BE2C (cell line): Measurements from ENCODE around the gene STK32C.

Experiments
- DNase-seq: peaks from one replicate; pipeline ENCODE4 v3.0.0-alpha.2; 2020
- H3K27me3 ChIP-seq: fragments of 250-450 bp; sonication (Bioruptor Pico); 2 replicates; pipeline ENCODE4 v1.5.1; 2020; ENCODE audit warnings: mild to moderate bottlenecking
- H3K36me3 ChIP-seq: fragments of 250-450 bp; sonication (Bioruptor Pico); 2 replicates; pipeline ENCODE4 v1.5.1; 2020; ENCODE audit warnings: mild to moderate bottlenecking
- H3K4me1 ChIP-seq: fragments of 250-450 bp; sonication (Bioruptor Pico); 2 replicates; pipeline ENCODE4 v1.5.1; 2020
- H3K4me3 ChIP-seq: 2 replicates; pipeline ENCODE4 v1.5.1; 2011; ENCODE audit warnings: low read depth, low read length
- H3K9me3 ChIP-seq: fragments of 250-450 bp; sonication (Bioruptor Pico); 2 replicates; pipeline ENCODE4 v1.5.1; 2020
- CTCF ChIP-seq: IDR thresholded peaks from 2 replicates; pipeline ENCODE4 v1.5.1; 2012; ENCODE audit warnings: mild to moderate bottlenecking, low read depth, low read length

The STK32C gene

GRCh38 chr10:132209978-132210530 lies 97.7 kb downstream of the STK32C start:
- Histone ChIP-seq H3K4me3 (no peak overlapping the region), H3K27me3 (no peaks in the 10 kb centered on the region), H3K4me1 (no peaks in the 10 kb centered on the region), H3K36me3 (no peaks in the 10 kb centered on the region), H3K9me3 (no peaks in the 10 kb centered on the region)
- DNase-seq = no peak
- no peak for TF ChIP-seq CTCF

- Histone ChIP-seq H3K36me3 (no peaks in the 10 kb centered on the region), H3K9me3 (no peaks in the 10 kb centered on the region), H3K4me1 (no peaks in the 10 kb centered on the region), H3K4me3 (no peak overlapping the region), H3K27me3 (no peaks in the 10 kb centered on the region)
- no peak for TF ChIP-seq CTCF
- no peak for DNase-seq
These were observed 98.6 kb downstream of the STK32C start for GRCh38 chr10:132209130-132209529.

- Histone ChIP-seq H3K4me1 (no peaks in the 10 kb centered on the region), H3K9me3 (no peaks in the 10 kb centered on the region), H3K4me3 (no peak overlapping the region), H3K36me3 (no peaks in the 10 kb centered on the region), H3K27me3 (no peaks in the 10 kb centered on the region)
- no peak for TF ChIP-seq CTCF
- no peak for DNase-seq
These were observed 99.2 kb downstream of the STK32C start for GRCh38 chr10:132208462-132209050.

- no peak for DNase-seq
- Histone ChIP-seq H3K9me3 (no peaks in the 10 kb centered on the region), H3K4me1 (no peaks in the 10 kb centered on the region), H3K27me3 (no peaks in the 10 kb centered on the region), H3K4me3 (no peak overlapping the region), H3K36me3 (no peaks in the 10 kb centered on the region)
- TF ChIP-seq CTCF = no peak
These were observed 100.0 kb downstream of the STK32C start for GRCh38 chr10:132207536-132208461.

- TF ChIP-seq CTCF = no peak
- H3K4me1 ChIP-seq = no peaks in the 10 kb centered on the region
- DNase-seq = no peak
- no peak overlapping the region for H3K4me3 ChIP-seq
- H3K36me3 ChIP-seq = no peaks in the 10 kb centered on the region
- H3K9me3 ChIP-seq = no peaks in the 10 kb centered on the region
- no peaks in the 10 kb centered on the region for H3K27me3 ChIP-seq
These were observed 100.8 kb downstream of the STK32C start for GRCh38 chr10:132206806-132207535.
